AG09309 (cell line): ENCODE data around the gene CLIC5.

ENCODE experiments used
- DNase-seq: peaks from one replicate; pipeline ENCODE4 v3.0.0-alpha.2; 2010; ENCODE audit warnings: low read depth
- H3K4me3 ChIP-seq: 2 replicates; pipeline ENCODE4 v1.5.1; 2011; ENCODE audit warnings: mild to moderate bottlenecking, low read depth, low read length, moderate library complexity; ENCODE audit not compliant: control insufficient read depth
- CTCF ChIP-seq: IDR thresholded peaks from 2 replicates; pipeline ENCODE4 v1.5.1; 2011; ENCODE audit warnings: mild to moderate bottlenecking, low read depth, low read length, inconsistent platforms; ENCODE audit not compliant: insufficient read depth, control insufficient read depth; ENCODE audit errors: missing control alignments

Gene CLIC5

DNA sequence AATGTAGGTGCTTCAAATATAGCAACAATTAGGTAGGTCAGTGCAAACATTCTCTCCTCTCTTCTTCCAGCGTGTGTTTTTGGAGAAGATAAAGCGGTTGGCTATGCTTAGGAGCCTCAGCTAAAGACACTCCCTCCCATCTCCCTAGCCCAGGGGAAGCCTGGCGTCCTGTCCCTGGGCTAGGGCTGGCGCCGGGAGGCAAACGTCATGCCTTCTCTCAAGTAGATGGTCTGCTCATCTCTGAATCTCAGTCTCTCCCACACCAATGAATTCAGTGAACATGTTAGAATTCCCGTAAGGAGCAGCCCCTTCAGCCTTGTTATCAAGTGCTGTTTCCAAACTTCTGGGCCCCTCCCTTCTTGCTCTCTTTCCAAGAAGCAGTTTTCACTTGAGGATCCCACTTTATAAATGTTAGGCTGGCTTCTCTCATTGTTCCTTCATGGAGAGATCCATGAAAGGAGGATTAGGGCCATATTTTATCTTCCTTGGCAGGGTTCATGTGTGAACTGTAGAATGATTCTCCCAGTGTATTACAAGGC, 142.8 kb downstream of the CLIC5 start:
- no peak for DNase-seq
- no peak for TF ChIP-seq CTCF
- no peak overlapping the region for H3K4me3 ChIP-seq

GRCh38 chr6:45870531-45870930, 145.1 kb downstream of the CLIC5 start:
- H3K4me3 ChIP-seq, result no peak overlapping the region
- TF ChIP-seq CTCF, result no peak
- DNase-seq, result no peak

- no peak overlapping the region for H3K4me3 ChIP-seq
- DNase-seq, result no peak
Observed at GRCh38 chr6:45864651-45865050, 151.0 kb downstream of the CLIC5 start.

GRCh38 chr6:45858691-45859090, 157.0 kb downstream of the CLIC5 start:
- H3K4me3 ChIP-seq, result no peak overlapping the region
- no peak for TF ChIP-seq CTCF

More at GRCh38 chr6:45864651-45865050, 151.0 kb downstream of the CLIC5 start:
- no peak for TF ChIP-seq CTCF

DNA sequence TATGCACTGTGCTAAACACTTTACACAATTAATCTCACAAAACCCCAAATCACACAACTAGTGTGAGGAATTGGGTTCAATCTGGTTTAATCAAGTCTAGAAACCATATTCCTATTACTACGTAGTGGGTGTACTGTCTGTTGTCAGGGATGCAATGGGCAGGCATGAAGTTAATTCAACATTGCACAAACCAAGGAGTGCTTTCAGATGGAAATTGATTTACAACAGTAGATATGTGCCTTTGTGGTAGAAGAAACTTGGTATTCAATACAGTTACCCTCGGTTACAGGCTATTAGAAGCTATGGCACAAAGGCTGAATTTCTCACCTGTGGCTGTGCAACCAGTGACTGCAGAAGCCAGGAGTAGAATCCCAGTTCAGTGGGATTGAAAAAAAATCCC, 157.8 kb downstream of the CLIC5 start:
- DNase-seq, result no peak
- TF ChIP-seq CTCF, result no peak
- no peak overlapping the region for H3K4me3 ChIP-seq

More at GRCh38 chr6:45858691-45859090, 157.0 kb downstream of the CLIC5 start:
- DNase-seq, result no peak

- TF ChIP-seq CTCF, result no peak
- DNase-seq, result no peak
- H3K4me3 ChIP-seq, result no peak overlapping the region
Observed at GRCh38 chr6:45855642-45856394, 159.8 kb downstream of the CLIC5 start.
